HG03108 (cell line): ENCODE data around the gene ZNF536.
"Not testable (repeated sequence)": the region's sequence is repeated elsewhere in the genome, so short reads cannot be mapped to it uniquely, and the experiment has no call there.

ENCODE experiments used
- ATAC-seq: cut with Tn5 transposase; IDR thresholded peaks from one replicate; pipeline ENCODE4 v1.9.1; 2021; ENCODE audit warnings: moderate library complexity; ENCODE audit not compliant: unreplicated experiment

Gene ZNF536

GRCh38 chr19:30473334-30473867 is 101.2 kb downstream of the ZNF536 start:
- ATAC-seq = no peak

- no peak for ATAC-seq
These were observed 104.8 kb downstream of the ZNF536 start for GRCh38 chr19:30476997-30477396.

GRCh38 chr19:30479231-30479630 is 107.0 kb downstream of the ZNF536 start:
- no peak for ATAC-seq

- no peak for ATAC-seq
These were observed 107.9 kb downstream of the ZNF536 start for GRCh38 chr19:30480097-30480496.

GRCh38 chr19:30481063-30481462 is 108.9 kb downstream of the ZNF536 start:
- ATAC-seq = no peak

- no peak for ATAC-seq
These were observed 109.6 kb downstream of the ZNF536 start for GRCh38 chr19:30481823-30482222.

- no peak for ATAC-seq
These were observed 110.8 kb downstream of the ZNF536 start for GRCh38 chr19:30482956-30483355.

- ATAC-seq = not testable (repeated sequence)
These were observed 114.1 kb downstream of the ZNF536 start for GRCh38 chr19:30486250-30486649.

- ATAC-seq = no peak
These were observed 115.0 kb downstream of the ZNF536 start for GRCh38 chr19:30487178-30487577.

GRCh38 chr19:30488191-30488590 is 116.0 kb downstream of the ZNF536 start:
- no peak for ATAC-seq

GRCh38 chr19:30490760-30491159 is 118.6 kb downstream of the ZNF536 start:
- ATAC-seq = no peak

GRCh38 chr19:30492586-30493270 is 120.5 kb downstream of the ZNF536 start:
- ATAC-seq = no peak

- ATAC-seq = no peak
These were observed 124.8 kb downstream of the ZNF536 start for GRCh38 chr19:30497034-30497433.

GRCh38 chr19:30498085-30498484 is 125.9 kb downstream of the ZNF536 start:
- not testable (repeated sequence) for ATAC-seq

GRCh38 chr19:30498707-30499106 is 126.5 kb downstream of the ZNF536 start:
- ATAC-seq = no peak

- ATAC-seq = no peak
These were observed 132.1 kb downstream of the ZNF536 start for GRCh38 chr19:30504272-30504671.

- no peak for ATAC-seq
These were observed 140.2 kb downstream of the ZNF536 start for GRCh38 chr19:30512176-30513081.

GRCh38 chr19:30513082-30513411 is 140.9 kb downstream of the ZNF536 start:
- no peak for ATAC-seq

- ATAC-seq = no peak
These were observed 143.9 kb downstream of the ZNF536 start for GRCh38 chr19:30516111-30516510.

GRCh38 chr19:30516531-30516930 is 144.3 kb downstream of the ZNF536 start:
- no peak for ATAC-seq

GRCh38 chr19:30518965-30519606 is 146.9 kb downstream of the ZNF536 start:
- no peak for ATAC-seq
